Skeletal muscle satellite cell (primary cell): ENCODE results near the gene WAC.
"Not testable (repeated sequence)": the region's sequence is repeated elsewhere in the genome, so short reads cannot be mapped to it uniquely, and the experiment has no call there.

Source experiments
- H3K27me3 ChIP-seq: 2 replicates; pipeline ENCODE4 v1.7.0; 2013; ENCODE audit warnings: low read length; ENCODE audit not compliant: control insufficient read depth, insufficient read depth
- H3K36me3 ChIP-seq: 2 replicates; pipeline ENCODE4 v1.7.0; 2013; ENCODE audit warnings: mild to moderate bottlenecking, control low read depth, low read length; ENCODE audit not compliant: insufficient read depth
- H3K4me1 ChIP-seq: 2 replicates; pipeline ENCODE4 v1.7.0; 2013; ENCODE audit warnings: low read length; ENCODE audit not compliant: control insufficient read depth, insufficient read depth
- H3K4me2 ChIP-seq: 2 replicates; pipeline ENCODE4 v1.7.0; 2013; ENCODE audit warnings: mild to moderate bottlenecking, low read length
- H3K4me3 ChIP-seq: 2 replicates; pipeline ENCODE4 v1.7.0; 2013; ENCODE audit warnings: low read length
- H3K9ac ChIP-seq: 2 replicates; pipeline ENCODE4 v1.7.0; 2013; ENCODE audit warnings: mild to moderate bottlenecking, low read depth, low read length, moderate library complexity
- H3K9me3 ChIP-seq: replicated peaks from 2 replicates; pipeline ENCODE4 v1.7.0; 2013; ENCODE audit warnings: mild to moderate bottlenecking, control low read depth, low read length

Gene WAC

DNA sequence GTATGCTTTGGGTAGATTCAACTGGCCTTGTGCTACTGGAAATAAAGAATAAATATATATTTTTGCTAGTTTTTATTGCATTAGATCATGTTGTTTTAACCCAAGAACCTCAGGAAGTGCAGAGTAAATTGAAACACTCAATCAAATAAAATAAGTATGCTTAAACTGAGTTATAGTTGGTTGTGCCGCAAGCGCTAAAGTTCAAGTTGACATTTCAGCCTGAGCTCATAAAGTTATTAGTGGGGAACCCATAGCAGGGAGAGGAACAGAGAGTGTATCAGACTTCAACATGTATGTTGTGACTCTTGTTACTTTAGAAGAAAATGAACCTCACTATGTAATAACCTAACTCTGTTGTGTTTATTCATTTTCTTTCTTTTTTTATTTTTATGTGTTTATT lies 119.2 kb downstream of the WAC start:
- no peaks in the 10 kb centered on the region for H3K36me3 ChIP-seq
- no peaks in the 10 kb centered on the region for H3K9me3 ChIP-seq

GRCh38 chr10:28652703-28653102 lies 119.8 kb downstream of the WAC start:
- no peak overlapping the region for H3K4me2 ChIP-seq
- no peaks in the 10 kb centered on the region for H3K36me3 ChIP-seq
- H3K9me3 ChIP-seq = no peaks in the 10 kb centered on the region
- H3K4me3 ChIP-seq = no peak overlapping the region
- H3K4me1 ChIP-seq = no peaks in the 10 kb centered on the region
- H3K27me3 ChIP-seq = peaks cover 13% of the 10 kb centered on the region
- no peak overlapping the region for H3K9ac ChIP-seq

More for the DNA sequence above, 119.2 kb downstream of the WAC start:
- Histone ChIP-seq H3K27me3 (peaks cover 16% of the 10 kb centered on the region), H3K4me2 (no peak overlapping the region), H3K4me1 (no peaks in the 10 kb centered on the region), H3K9ac (no peak overlapping the region), H3K4me3 (no peak overlapping the region)

DNA sequence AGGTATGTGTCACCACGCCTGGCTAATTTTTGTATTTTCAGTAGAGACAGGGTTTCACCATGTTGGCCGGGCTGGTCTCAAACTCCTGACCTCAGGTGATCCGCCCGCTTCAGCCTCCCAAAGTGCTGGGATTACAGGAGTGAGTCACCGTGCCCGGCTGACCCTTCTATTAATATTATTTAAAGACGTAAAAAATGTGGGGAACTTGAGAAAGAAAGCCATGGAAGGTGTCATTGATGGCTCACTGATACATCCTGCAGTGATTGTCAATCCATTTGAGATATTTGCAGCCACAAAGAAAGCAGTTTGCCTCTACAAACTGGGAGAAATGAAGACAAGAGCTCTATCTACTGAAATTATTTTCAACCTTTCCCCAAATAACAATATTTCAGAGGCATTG lies 125.9 kb downstream of the WAC start:
- not testable (repeated sequence) for H3K4me3 ChIP-seq, H3K9me3 ChIP-seq, H3K27me3 ChIP-seq, H3K4me2 ChIP-seq, H3K9ac ChIP-seq, H3K36me3 ChIP-seq
- H3K4me1 ChIP-seq = peaks cover 14% of the 10 kb centered on the region

DNA sequence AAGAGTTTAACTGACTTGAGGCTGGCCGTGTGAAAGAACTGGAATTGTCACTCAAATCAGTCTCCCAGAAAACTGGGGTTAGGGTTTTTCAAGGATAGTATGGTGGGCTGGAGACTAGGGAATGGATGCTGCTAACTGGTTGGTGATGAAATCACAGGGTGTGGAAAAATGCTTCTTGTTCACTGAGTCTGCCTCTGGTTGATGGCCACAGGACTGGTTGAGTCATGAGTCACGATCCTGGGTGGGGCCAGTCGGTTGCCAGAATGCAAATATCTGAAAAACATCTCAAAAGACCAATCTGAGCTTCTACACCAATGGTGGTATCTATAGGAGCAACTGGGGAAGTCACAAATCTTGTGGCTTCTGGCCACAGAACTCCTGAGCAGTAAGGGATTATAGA lies 128.1 kb downstream of the WAC start:
- no peaks in the 10 kb centered on the region for H3K9me3 ChIP-seq
- H3K4me3 ChIP-seq = no peak overlapping the region
- peaks cover 2% of the 10 kb centered on the region for H3K27me3 ChIP-seq
- H3K4me2 ChIP-seq = no peak overlapping the region
- peaks cover 17% of the 10 kb centered on the region for H3K4me1 ChIP-seq
- H3K36me3 ChIP-seq = no peaks in the 10 kb centered on the region
- H3K9ac ChIP-seq = no peak overlapping the region

DNA sequence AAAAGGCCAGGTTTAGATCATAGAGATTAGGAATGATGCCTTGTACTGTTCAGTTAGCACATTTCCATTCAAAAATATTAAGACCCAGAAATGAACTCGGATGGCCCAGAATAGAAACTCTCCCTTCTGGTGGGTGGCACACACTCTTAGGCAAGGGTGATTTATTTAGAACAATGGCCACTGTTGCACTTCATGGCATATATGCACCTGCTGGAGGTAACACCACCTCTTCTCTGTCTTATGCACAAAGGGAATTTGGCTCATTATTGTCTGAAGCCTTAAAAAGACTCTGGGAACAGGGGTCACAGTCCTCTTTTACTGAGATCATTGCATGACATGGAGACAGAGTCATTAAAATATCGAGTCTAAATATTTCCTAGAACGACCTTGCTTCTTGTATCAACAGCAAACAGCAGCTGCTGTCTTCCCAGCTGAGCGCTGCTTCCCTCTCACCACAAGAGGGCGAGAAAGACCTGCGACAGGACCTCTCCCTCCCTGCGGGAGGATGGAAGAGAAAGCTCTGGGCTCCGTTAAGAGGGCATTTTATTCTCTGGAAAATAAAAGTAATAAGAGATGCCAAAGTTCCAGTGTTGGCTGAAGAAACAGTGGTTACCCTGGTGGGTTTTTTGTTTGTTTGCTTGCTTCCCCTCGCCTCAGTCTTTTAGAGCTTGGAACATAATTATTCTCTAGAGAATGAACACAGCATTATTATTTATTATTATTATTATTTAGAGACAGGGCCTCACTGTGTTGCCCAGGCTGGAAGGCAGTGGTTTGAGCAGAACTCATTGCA lies 130.9 kb downstream of the WAC start:
- Histone ChIP-seq H3K27me3 (peaks cover 27% of the 10 kb centered on the region), H3K4me2 (no peak overlapping the region), H3K9me3 (no peaks in the 10 kb centered on the region), H3K9ac (no peak overlapping the region), H3K4me1 (peaks cover 23% of the 10 kb centered on the region), H3K4me3 (no peak overlapping the region), H3K36me3 (no peaks in the 10 kb centered on the region)

DNA sequence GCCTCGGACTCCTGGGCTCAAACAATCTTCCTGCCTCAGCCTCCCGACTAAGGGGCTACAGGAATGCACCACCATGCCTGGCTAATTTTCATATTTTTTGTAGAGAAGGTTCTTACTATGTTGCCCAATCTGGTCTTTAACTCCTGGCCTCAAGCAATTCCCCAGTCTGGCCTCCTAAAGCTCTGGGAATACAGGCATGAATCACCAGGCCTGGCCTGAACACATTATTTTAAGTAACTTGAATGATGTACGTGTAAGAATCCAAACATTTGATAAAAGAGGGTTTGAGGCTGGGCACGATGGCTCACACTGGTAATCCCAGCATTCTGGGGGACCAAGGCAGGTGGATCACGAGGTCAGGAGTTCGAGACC lies 131.4 kb downstream of the WAC start:
- H3K4me3 ChIP-seq = no peak overlapping the region
- H3K9me3 ChIP-seq = no peaks in the 10 kb centered on the region
- no peaks in the 10 kb centered on the region for H3K36me3 ChIP-seq
- H3K4me2 ChIP-seq = no peak overlapping the region
- H3K4me1 ChIP-seq = peaks cover 26% of the 10 kb centered on the region
- H3K27me3 ChIP-seq = peaks cover 32% of the 10 kb centered on the region
- H3K9ac ChIP-seq = no peak overlapping the region

DNA sequence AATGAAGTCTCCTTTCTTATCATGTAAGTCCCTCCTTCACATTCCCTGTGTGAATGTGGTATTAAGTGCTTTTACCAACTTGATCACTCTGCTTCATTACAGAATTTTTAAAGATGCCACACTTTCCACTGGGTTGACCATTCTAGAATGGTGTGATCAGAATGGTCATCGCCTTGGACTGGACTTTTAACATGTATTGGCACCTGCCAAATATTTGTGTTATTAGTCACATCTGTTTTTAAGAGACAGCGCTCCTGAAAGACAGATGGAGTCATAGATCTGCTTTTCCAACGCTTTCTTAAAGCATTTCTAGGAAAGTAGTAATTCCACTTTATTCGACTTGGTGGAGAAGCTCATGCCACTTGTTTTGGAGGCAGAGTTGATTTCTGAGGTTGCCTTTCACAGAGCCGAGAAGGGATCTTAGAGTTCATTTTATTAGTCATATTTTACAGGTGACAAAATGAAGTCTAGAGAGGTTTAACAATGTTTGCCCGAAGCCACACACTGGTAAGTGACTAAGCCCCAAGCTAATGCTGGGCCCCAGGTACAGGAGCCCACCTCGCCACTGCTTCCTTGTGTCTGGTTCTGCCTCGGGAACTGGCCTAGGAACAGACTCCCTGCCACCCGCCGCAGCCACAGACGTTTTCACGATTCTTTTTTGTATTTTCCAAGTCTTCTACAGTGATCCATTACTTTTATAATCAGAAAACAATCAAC lies 134.0 kb downstream of the WAC start:
- H3K4me3 ChIP-seq = no peak overlapping the region
- peaks cover 54% of the 10 kb centered on the region for H3K27me3 ChIP-seq
- H3K4me2 ChIP-seq = no peak overlapping the region
- H3K9me3 ChIP-seq = no peaks in the 10 kb centered on the region
- H3K4me1 ChIP-seq = peaks cover 14% of the 10 kb centered on the region
- H3K36me3 ChIP-seq = no peaks in the 10 kb centered on the region
- H3K9ac ChIP-seq = no peak overlapping the region

- Histone ChIP-seq H3K4me2 (peak overlapping the region; percentile 81), H3K4me1 (peaks cover 12% of the 10 kb centered on the region), H3K36me3 (no peaks in the 10 kb centered on the region), H3K9me3 (no peaks in the 10 kb centered on the region), H3K9ac (no peak overlapping the region), H3K27me3 (peaks cover 70% of the 10 kb centered on the region), H3K4me3 (peak overlapping the region; percentile 70)
Observed at GRCh38 chr10:28668363-28669226, 135.7 kb downstream of the WAC start.

- Histone ChIP-seq H3K27me3 (peaks cover 79% of the 10 kb centered on the region), H3K4me1 (peaks cover 9% of the 10 kb centered on the region), H3K4me2 (peak overlapping the region; percentile 81), H3K9ac (no peak overlapping the region), H3K36me3 (no peaks in the 10 kb centered on the region), H3K9me3 (no peaks in the 10 kb centered on the region), H3K4me3 (peak overlapping the region; percentile 70)
Observed at GRCh38 chr10:28669227-28670173, 136.6 kb downstream of the WAC start.
